Caco-2 (cell line): ENCODE results near the gene ALDH1A2. TPM values are rescaled to one million over a fixed set of nuclear protein-coding genes. Genes with fewer than 3 reads are reported as not detected.

Experiments used
- BruUV-seq: library from RNA; stranded (reverse); fragments of 400-500 nt; replicated peaks from 2 replicates; lab custom pipeline; 2021; lab: Mats Ljungman, UMichigan
- CTCF ChIA-PET: fragments of 300-600 bp; sonication (Branson Sonifier 250); formaldehyde crosslinking; loops from one replicate; lab custom pipeline; 2022; ENCODE audit warnings: antibody characterized with exemption; lab: Charles Lee
- POLR2A ChIA-PET: fragments of 300-600 bp; sonication (Branson Sonifier 250); formaldehyde crosslinking; loops from one replicate; lab custom pipeline; 2022; ENCODE audit warnings: antibody characterized with exemption; lab: Charles Lee
- DNase-seq, 2 experiments: peaks; one replicate each; pipeline versions ENCODE4 v3.0.0 to v3.0.0-alpha.2; 2020 to 2022
- H3K27me3 ChIP-seq: replicated peaks from 2 replicates; pipeline ENCODE4 v1.6.0; 2011; ENCODE audit warnings: low read length; ENCODE audit not compliant: control insufficient read depth, insufficient read depth
- H3K36me3 ChIP-seq: 2 replicates; pipeline ENCODE4 v1.5.1; 2011; ENCODE audit warnings: low read length; ENCODE audit not compliant: control insufficient read depth, insufficient read depth
- H3K4me1 ChIP-seq: fragments of 250-450 bp; sonication (Bioruptor Pico); 2 replicates; pipeline ENCODE4 v1.5.1; 2020; ENCODE audit warnings: mild to moderate bottlenecking
- H3K4me3 ChIP-seq: 2 replicates; pipeline ENCODE4 v1.5.1; 2011; ENCODE audit warnings: low read depth, mild to moderate bottlenecking, control low read depth, low read length
- H3K9me3 ChIP-seq: fragments of 250-450 bp; sonication (Bioruptor Pico); 2 replicates; pipeline ENCODE4 v1.5.1; 2020; ENCODE audit warnings: mild to moderate bottlenecking, moderate library complexity
- H3K27ac Mint-ChIP-seq: one replicate; pipeline ENCODE4 v1.8.0; 2022; ENCODE audit warnings: mixed read lengths; ENCODE audit not compliant: unreplicated experiment
- H3K27me3 Mint-ChIP-seq: one replicate; pipeline ENCODE4 v1.8.0; 2022; ENCODE audit warnings: mixed read lengths; ENCODE audit not compliant: insufficient read depth, unreplicated experiment
- H3K36me3 Mint-ChIP-seq: one replicate; pipeline ENCODE4 v1.8.0; 2022; ENCODE audit warnings: mild to moderate bottlenecking, mixed read lengths; ENCODE audit not compliant: insufficient read depth, unreplicated experiment
- H3K4me1 Mint-ChIP-seq: one replicate; pipeline ENCODE4 v1.8.0; 2022; ENCODE audit warnings: low read depth, mixed read lengths; ENCODE audit not compliant: unreplicated experiment
- H3K4me3 Mint-ChIP-seq: one replicate; pipeline ENCODE4 v1.8.0; 2022; ENCODE audit warnings: mild to moderate bottlenecking, moderate library complexity, mixed read lengths; ENCODE audit not compliant: unreplicated experiment
- H3K9me3 Mint-ChIP-seq: one replicate; pipeline ENCODE4 v1.8.0; 2022; ENCODE audit warnings: mixed read lengths; ENCODE audit not compliant: unreplicated experiment
- intact Hi-C: fragments of 100-400 bp; cut with micrococcal nuclease; formaldehyde crosslinking; loops from one replicate; pipeline ENCODE4 v1.10.0; 2022; ENCODE audit not compliant: unreplicated experiment
- total RNA-seq: library from RNA; stranded (reverse); gene quantifications from 2 replicates; pipeline ENCODE4 v1.2.3, GENCODE V29; 2022
- TF ChIP-seq, protein P1 (sequence below), 2 experiments: fragments of 200-600 bp in 1 of 2; IDR thresholded peaks; 1 replicate in 1 of 2; 2 replicates in 1 of 2; pipeline versions ENCODE4 v1.5.1 to v1.8.0; 2011 to 2022; ENCODE audit warnings: antibody characterized with exemption in 1 of 2, control low read depth in 1 of 2, inconsistent platforms in 1 of 2, low read depth in 1 of 2, low read length in 1 of 2, mild to moderate bottlenecking in 1 of 2, moderate library complexity in 1 of 2; ENCODE audit not compliant: insufficient read depth in 1 of 2, severe bottlenecking in 1 of 2, unreplicated experiment in 1 of 2

ALDH1A2 gene
- total RNA-seq, 1 experiment from 2014 or later, result 0.61 TPM

DNA sequence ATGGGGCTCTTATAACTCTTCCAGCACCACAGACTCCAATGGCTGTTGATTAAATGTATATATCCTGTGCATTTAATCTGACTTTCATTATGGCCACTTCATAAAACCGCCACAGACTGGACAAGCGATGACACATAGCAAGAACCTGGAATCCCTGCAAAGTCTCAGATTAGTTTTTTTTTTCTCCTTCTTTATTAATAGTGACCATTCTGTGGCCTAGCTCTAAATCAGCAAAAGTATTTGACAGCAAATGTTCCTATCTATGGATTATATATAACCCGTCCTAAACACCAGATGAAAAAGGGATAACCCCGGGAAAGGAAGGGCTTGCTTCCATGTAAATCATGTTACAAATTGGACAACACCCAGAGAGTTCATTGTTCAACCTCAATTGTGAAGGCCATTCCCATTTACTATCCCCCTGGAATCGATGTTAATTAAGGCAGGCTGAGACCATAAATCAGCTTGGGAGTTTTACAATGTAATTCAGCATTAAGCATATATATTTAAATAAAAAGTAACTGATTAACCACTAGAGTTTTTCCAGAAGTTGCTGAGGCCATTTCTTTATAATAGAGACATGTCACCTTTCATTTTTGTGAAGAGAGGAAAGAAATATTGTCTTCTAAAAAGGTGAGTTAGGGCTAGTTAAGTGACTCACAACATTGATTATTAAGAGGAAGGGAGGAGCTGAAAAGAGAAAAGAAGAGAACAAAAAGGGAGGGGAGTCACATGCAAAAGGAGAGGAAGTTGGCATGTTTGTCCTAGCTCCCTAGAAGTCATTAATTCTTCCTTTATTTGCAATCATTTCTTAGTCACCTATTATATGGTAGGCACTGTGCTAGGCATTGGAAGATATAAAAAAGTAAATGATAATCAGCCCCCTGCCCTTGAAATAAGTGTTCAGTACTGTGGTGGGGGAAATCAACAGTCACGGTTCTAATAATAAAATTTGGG is 26.2 kb downstream of the ALDH1A2 start:
- H3K36me3 ChIP-seq, result no peaks in the 10 kb centered on the region
- POLR2A ChIA-PET, result no interaction called here
- H3K9me3 ChIP-seq, result no peaks in the 10 kb centered on the region
- TF ChIP-seq, protein P1, sequence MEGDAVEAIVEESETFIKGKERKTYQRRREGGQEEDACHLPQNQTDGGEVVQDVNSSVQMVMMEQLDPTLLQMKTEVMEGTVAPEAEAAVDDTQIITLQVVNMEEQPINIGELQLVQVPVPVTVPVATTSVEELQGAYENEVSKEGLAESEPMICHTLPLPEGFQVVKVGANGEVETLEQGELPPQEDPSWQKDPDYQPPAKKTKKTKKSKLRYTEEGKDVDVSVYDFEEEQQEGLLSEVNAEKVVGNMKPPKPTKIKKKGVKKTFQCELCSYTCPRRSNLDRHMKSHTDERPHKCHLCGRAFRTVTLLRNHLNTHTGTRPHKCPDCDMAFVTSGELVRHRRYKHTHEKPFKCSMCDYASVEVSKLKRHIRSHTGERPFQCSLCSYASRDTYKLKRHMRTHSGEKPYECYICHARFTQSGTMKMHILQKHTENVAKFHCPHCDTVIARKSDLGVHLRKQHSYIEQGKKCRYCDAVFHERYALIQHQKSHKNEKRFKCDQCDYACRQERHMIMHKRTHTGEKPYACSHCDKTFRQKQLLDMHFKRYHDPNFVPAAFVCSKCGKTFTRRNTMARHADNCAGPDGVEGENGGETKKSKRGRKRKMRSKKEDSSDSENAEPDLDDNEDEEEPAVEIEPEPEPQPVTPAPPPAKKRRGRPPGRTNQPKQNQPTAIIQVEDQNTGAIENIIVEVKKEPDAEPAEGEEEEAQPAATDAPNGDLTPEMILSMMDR (IDR thresholded peaks at IDR 0.05; ENCODE audit: insufficient read depth in 1 of 2, low read depth in 1 of 2, low read length in 1 of 2, severe bottlenecking in 1 of 2, unreplicated experiment in 1 of 2), result no peak
- H3K27me3 ChIP-seq, result no peaks in the 10 kb centered on the region
- Mint-ChIP-seq H3K27ac (no peak overlapping the region), H3K9me3 (no peaks in the 10 kb centered on the region), H3K4me1 (no peaks in the 10 kb centered on the region), H3K27me3 (peaks cover 19% of the 10 kb centered on the region), H3K36me3 (no peaks in the 10 kb centered on the region), H3K4me3 (no peak overlapping the region)
- BruUV-seq, result no TSS peak
- no peaks in the 10 kb centered on the region; the same call in 1 of the 2 replicates for H3K4me1 ChIP-seq
- no peak overlapping the region for H3K4me3 ChIP-seq
- intact Hi-C loops, result no loop called here
- DNase-seq, result no peak
- CTCF ChIA-PET, result no interaction called here

GRCh38 chr15:58038426-58039078 is 27.0 kb downstream of the ALDH1A2 start:
- ChIA-PET CTCF (no interaction called here), POLR2A (no interaction called here)
- Mint-ChIP-seq H3K9me3 (no peaks in the 10 kb centered on the region), H3K4me3 (no peak overlapping the region), H3K36me3 (no peaks in the 10 kb centered on the region), H3K27me3 (peaks cover 16% of the 10 kb centered on the region), H3K4me1 (no peaks in the 10 kb centered on the region), H3K27ac (no peak overlapping the region)
- TF ChIP-seq, protein P1 (IDR thresholded peaks at IDR 0.05; ENCODE audit: insufficient read depth in 1 of 2, low read depth in 1 of 2, low read length in 1 of 2, severe bottlenecking in 1 of 2, unreplicated experiment in 1 of 2), result no peak
- DNase-seq, result no peak
- Histone ChIP-seq H3K4me1 (no peaks in the 10 kb centered on the region; the same call in 1 of the 2 replicates), H3K36me3 (no peaks in the 10 kb centered on the region), H3K27me3 (no peaks in the 10 kb centered on the region), H3K4me3 (no peak overlapping the region), H3K9me3 (no peaks in the 10 kb centered on the region)
- intact Hi-C loops, result no loop called here
- no TSS peak for BruUV-seq

- no peaks in the 10 kb centered on the region for H3K4me1 Mint-ChIP-seq
- no peak for DNase-seq
- BruUV-seq, result no TSS peak
- no peaks in the 10 kb centered on the region for H3K36me3 ChIP-seq
- intact Hi-C loops, result no loop called here
- ChIA-PET CTCF (no interaction called here), POLR2A (no interaction called here)
- H3K36me3 Mint-ChIP-seq, result no peaks in the 10 kb centered on the region
- H3K27me3 Mint-ChIP-seq, result peaks cover 13% of the 10 kb centered on the region
- H3K9me3 ChIP-seq, result no peaks in the 10 kb centered on the region
- H3K4me3 Mint-ChIP-seq, result no peak overlapping the region
- no peak overlapping the region for H3K27ac Mint-ChIP-seq
- TF ChIP-seq, protein P1 (IDR thresholded peaks at IDR 0.05; ENCODE audit: insufficient read depth in 1 of 2, low read depth in 1 of 2, low read length in 1 of 2, severe bottlenecking in 1 of 2, unreplicated experiment in 1 of 2), result no peak
- H3K4me3 ChIP-seq, result no peak overlapping the region
- H3K4me1 ChIP-seq, result no peaks in the 10 kb centered on the region; the same call in 1 of the 2 replicates
- H3K27me3 ChIP-seq, result no peaks in the 10 kb centered on the region
- H3K9me3 Mint-ChIP-seq, result no peaks in the 10 kb centered on the region
Observed at GRCh38 chr15:58037723-58038301, 27.7 kb downstream of the ALDH1A2 start.
